ENCODE measurements around the gene ARL6IP4. TPM values are rescaled to one million over a fixed set of nuclear protein-coding genes. Genes with fewer than 3 reads are reported as not detected.

Gene ARL6IP4
- total RNA-seq, 1 donor from 2014 or later: 158 TPM

DNA sequence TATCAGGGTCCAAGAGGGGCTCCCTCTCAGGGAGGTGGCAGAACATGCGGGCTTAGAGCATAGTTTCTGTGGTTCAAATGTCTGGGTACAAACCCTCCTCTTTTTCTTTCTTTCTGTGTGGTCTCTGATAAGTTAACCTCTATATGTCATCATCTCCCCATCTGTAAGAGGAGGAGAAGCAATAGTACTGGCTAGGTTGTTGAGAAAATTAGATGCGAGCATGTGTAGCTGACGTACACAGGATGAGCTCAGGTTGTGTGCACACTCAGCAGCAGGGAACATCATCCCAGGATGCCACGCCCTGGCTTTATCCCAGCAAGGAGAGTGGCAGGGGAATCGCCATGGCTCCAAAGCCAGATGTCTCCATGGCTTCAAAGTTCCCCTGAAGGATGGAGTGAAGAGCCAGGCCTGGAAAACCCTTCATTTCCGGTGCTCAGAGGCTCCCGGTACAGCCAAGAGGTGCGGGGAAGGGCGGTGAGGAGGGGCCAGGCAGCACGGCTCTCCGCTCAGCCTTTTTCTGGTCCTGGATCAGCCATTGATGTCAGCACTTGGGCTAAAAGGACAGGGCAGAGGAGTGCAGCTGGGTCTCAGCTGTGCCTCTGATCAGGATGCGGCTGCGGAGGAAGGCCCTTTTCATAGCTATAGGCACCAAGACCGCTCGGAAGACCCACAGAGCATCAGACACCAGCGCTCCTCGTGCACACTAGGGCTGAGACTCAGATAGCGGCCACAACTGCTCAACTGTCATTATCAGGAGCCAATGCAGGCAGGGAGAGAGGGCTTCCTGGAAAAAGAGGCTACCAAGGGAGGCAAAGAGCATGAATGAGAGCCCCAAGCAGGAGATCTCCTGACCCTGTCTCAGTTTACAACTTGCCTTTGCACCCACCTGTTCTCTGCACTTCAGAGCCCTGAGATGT lies 41.5 kb downstream of the ARL6IP4 start:
- DNase-seq (ENCODE audit: missing footprints) (no peak), ATAC-seq (no peak)
- intact Hi-C loops (cut with DNase I): no loop called here

GRCh38 chr12:123022846-123023245 lies 42.4 kb downstream of the ARL6IP4 start:
- DNase-seq (ENCODE audit: missing footprints) (no peak), ATAC-seq (no peak)
- intact Hi-C loops (cut with DNase I): no loop called here

- DNase-seq (ENCODE audit: missing footprints): no peak
- no peak for ATAC-seq
- intact Hi-C loops (cut with DNase I): no loop called here
Observed at GRCh38 chr12:123024819-123025391, 44.4 kb downstream of the ARL6IP4 start.

DNA sequence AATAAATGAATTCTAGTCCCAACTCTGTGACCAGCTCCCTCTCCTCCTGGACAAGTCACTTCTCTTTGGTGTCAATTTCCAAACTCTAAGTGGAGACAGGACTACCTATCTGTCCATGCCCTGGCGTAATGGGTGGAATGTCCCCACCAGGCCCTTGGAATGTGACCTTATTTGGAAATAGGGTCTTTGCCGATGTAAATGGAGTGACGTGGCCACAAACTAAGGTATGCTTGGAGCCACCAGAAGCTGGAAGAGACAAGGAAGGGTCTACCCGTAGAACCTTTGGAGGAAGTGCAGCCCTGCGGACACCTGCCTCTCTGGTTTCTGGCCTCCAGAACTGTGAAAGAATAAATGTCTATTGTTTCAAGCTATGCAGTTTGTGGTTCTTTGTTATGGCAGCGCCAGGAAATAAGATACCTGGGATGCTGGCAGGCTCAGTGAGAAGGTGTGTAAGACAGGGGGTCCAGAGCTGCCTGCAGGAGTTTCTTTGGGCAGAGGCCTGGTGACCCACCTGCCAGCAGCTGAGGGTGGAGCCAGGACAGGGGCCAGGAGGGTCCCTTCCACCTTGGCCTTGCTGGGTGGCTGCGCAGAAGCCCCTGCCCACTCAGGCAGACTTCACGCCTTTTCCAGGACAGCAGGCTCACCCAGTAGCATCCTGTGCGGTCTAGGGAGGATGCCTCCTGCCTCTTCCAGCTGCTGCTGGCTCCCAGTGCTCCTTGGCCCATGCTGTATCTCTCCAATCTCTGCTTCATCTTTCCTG lies 45.8 kb downstream of the ARL6IP4 start:
- DNase-seq (ENCODE audit: missing footprints) (no peak), ATAC-seq (no peak)

DNA sequence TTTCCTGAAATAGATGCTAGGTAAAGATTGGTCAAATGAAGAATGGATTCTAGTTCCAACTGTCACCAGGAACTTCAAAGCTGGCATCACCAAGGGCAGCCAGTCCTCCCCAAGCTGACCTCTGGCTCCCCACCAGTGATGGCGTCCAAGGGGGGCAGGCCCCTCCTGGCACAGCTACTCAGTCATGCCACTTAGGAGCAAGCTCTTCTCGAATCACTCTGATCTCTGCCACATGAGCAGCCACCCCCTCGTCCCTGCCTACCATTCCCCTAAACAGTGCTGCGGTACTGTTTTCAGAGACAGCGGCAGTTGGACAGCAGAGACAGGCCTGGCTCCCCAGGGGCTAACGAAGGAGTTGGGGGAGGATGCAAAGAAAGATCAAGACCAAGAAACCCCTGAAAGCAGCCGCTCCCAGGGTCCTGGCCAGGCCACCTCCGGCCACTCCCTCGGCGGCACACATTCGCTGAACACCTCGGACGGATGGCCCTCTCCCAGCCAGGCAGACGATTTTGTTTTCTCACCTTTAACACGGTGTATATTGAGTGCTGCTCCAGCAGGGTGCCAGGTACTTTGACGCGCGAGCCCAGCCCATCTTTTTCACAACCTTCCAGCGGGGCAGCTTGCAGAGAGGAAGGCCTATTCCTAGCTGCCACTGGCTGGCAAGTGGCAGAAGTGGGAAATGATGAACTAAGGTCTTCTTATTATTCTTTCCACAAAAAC lies 47.4 kb downstream of the ARL6IP4 start:
- DNase-seq (ENCODE audit: missing footprints) (no peak), ATAC-seq (no peak)
- intact Hi-C loops (cut with DNase I): no loop called here

More for the DNA sequence above, 45.8 kb downstream of the ARL6IP4 start:
- intact Hi-C loops (cut with DNase I): no loop called here

- intact Hi-C loops (cut with DNase I): no loop called here
- ATAC-seq (no peak), DNase-seq (ENCODE audit: missing footprints) (no peak)
Observed at GRCh38 chr12:123028475-123028874, 48.0 kb downstream of the ARL6IP4 start.

DNA sequence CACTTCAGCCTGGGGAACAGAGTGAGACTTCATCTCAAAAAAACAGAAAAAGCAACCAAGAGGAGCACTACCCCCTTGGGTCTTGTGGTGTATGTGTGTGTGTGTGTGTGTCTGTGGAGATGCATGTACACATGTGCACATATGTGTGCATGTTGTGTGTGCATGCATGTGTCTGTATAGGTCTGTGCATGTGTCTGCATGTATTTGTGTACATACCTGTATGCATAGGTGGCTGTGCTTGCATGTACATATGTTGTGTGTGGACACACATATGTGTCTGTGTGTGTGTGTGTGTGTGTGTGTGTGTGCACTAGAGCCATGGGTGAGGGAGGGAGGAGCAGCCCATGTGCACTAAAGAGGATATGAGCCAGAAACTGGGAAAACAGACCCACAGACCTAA lies 49.1 kb downstream of the ARL6IP4 start:
- no peak for DNase-seq (ENCODE audit: missing footprints)

DNA sequence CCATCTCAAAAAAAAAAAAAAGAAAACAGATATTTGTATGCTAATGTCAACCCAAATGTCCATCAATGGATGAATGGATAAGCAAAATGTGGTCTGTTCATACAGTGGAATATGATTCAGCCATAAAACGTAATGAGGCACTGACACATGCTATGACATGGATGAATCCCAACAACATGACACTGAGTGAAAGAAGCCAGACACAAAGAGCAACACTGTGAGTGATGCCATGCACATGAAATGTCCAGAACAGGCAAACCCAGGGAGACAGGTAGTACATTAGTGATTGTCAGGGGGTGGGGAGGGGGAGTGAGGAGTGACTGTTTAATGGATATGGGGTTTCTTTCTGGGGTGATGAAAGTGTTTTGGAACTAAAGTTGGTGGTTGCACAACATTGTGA lies 50.2 kb downstream of the ARL6IP4 start:
- intact Hi-C loops (cut with DNase I): no loop called here
- DNase-seq (ENCODE audit: missing footprints) (no peak), ATAC-seq (no peak)

More for the DNA sequence above, 49.1 kb downstream of the ARL6IP4 start:
- intact Hi-C loops (cut with DNase I): no loop called here
- ATAC-seq: no peak

- DNase-seq (ENCODE audit: missing footprints): no peak
- ATAC-seq: no peak
- intact Hi-C loops (cut with DNase I): no loop called here
Observed at GRCh38 chr12:123031171-123031845, 50.8 kb downstream of the ARL6IP4 start.

Small RNA genes within 50 kb of the gene (microRNA-seq; reads per million reads assigned to microRNA genes)
- gene MIR4304: not detected

Other genes with a start within 250 kb of the ARL6IP4 start
- 0.08 TPM for gene HCAR1, start 249.8 kb upstream of the ARL6IP4 start, total RNA-seq
- gene DENR, start 227.9 kb upstream of the ARL6IP4 start, total RNA-seq: 28.1 TPM
- 0.49 TPM for gene CCDC62, start 206.1 kb upstream of the ARL6IP4 start, total RNA-seq
- 17.6 TPM for gene HIP1R, start 145.2 kb upstream of the ARL6IP4 start, total RNA-seq
- gene VPS37B, start 84.6 kb upstream of the ARL6IP4 start, total RNA-seq: 25.4 TPM
- gene ABCB9, start 14.2 kb upstream of the ARL6IP4 start, total RNA-seq: 4.4 TPM
- gene OGFOD2, start 5.4 kb upstream of the ARL6IP4 start, total RNA-seq: 16.2 TPM
- 19.6 TPM for gene PITPNM2, start 170.4 kb downstream of the ARL6IP4 start, total RNA-seq

All from Right ventricle myocardium inferior (tissue), 1 donor.